Limb (tissue), 2 donors: ENCODE measurements around the gene PRR5L.
A peak's percentile ranks its signal among the peaks of the same experiment; 100 is the strongest.

ENCODE experiments used
- DNase-seq, 2 donors: peaks; one replicate each; pipeline ENCODE4 v3.0.0-alpha.2; 2016; ENCODE audit errors: extremely low spot score in 2 of 2

PRR5L gene

DNA sequence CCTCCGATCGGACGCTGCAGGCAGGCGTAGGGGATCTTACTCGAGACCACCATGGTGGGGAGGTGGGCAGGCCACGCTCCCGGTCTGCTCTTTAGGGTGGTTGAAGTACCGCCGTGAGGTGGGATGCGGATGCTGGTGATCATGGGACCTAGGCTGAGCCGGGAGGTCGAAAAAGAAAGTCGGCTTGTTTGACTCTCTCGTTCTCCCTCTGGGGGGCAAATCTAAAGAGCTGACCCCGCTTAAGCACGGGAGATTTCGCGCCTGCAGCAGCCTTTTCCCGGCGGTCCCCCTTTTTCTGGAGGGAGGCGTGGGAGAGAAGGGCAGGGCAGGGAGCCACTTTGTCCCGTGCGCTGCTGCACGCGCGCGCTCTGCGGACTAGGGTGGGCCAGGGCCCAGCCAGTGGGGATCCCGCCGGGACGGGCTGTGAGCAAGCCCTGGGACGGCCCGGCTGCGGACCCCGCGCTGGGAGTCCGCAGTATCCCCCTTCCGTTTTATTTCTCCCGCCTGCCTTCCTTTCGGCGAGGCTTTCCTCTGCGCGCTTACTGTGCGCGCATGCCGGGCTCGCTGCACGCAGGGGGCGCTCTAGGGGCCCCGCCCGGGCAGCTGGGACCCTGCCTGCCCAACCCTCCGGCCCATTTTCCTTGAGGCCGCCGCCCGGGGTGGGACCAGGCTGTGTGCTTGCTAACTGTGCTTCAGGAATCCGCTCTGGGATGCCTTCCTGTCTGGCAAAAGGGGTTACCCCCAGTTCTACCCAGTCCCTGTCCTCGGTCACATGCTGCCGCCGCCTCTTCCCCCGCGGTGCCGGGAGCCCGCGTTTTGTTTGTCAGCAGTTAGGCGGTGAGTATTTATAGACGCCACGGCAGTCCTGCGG, 81.0 kb downstream of the PRR5L start:
- peak in 1 of 2 donors; percentile 75 for DNase-seq

GRCh38 chr11:36377759-36378564, 81.9 kb downstream of the PRR5L start:
- no peak for DNase-seq

- DNase-seq, result no peak
These were observed 83.6 kb downstream of the PRR5L start for GRCh38 chr11:36379653-36380052.

- no peak for DNase-seq
These were observed 84.4 kb downstream of the PRR5L start for GRCh38 chr11:36380296-36381014.

- no peak for DNase-seq
These were observed 84.9 kb downstream of the PRR5L start for GRCh38 chr11:36381015-36381360.

DNA sequence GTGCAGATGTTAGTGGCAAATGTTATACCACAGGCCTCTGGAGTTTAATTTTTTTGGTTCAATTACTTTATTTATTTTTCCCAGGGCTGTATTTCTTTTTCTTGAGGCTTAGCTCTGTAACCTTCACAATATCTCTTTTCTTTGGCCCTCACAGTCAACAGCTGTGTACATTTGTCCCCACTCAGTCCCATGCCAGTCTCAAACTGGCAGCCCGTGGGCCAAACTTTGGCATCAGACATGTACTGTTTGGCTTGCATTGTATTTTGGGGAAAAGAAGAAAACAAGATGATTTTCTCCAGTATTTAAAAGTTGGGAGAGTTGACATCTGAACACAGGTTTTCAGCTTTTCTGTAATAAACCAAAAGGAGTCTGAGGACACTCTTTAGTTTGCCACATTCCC, 87.1 kb downstream of the PRR5L start:
- no peak for DNase-seq

GRCh38 chr11:36385121-36385970, 89.3 kb downstream of the PRR5L start:
- no peak for DNase-seq

DNA sequence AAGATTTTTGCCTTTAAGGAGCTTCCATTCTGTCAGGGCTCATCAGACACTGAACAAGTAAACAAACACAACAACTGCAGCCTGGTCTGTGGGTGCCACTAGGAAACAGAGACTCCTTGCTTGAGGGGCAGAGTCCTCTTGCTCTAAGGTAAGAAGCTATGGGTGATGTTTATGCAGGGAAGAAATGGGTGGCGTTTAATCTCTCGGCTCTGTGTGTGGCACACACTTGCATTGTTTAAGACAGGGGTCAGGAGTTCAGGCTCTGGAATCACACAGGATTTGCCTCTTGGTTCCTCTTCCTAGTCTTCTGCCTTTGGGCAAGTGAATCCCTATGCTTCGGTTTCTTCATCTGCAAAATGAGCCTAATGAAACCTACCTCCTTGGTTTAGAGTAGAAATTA, 90.3 kb downstream of the PRR5L start:
- no peak for DNase-seq

DNA sequence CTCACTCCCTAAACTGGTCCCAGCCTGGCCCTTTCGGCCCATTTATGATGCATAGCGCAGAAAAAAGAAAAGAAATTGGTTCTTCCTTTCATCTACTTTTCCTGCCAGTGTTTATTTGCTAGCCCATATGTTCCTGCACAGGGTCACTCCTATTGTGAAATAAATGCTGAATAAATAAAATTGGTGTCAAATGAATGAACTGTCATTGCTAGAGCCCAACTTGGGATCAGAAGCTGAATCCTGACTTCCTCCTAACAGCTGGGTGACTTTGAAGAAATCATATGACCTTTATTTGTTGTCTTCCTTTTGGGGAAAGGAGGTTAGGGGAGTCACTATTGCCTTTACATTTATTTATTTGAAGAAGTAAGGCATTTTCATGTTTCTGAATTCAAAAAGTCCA, 92.0 kb downstream of the PRR5L start:
- no peak for DNase-seq

GRCh38 chr11:36388951-36389350, 92.9 kb downstream of the PRR5L start:
- DNase-seq, result no peak

DNA sequence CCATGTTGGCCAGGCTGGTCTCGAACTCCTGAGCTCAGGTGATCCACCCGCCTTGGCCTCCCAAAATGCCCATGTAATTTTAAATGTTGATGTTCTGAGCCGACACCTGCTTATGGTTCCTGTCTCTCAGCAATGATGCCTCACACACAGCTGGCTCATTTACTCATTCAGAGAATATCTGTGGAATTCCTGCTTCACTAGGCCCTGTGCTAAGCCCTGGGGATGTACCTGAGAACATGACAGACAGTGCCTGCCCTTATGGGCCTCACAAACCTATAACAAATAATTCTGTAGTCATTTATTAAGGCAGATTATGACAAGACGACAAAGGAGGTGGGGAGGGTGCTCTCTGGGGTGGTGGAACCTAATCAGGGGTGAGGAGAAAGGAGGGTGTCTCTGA, 93.7 kb downstream of the PRR5L start:
- DNase-seq, result no peak

DNA sequence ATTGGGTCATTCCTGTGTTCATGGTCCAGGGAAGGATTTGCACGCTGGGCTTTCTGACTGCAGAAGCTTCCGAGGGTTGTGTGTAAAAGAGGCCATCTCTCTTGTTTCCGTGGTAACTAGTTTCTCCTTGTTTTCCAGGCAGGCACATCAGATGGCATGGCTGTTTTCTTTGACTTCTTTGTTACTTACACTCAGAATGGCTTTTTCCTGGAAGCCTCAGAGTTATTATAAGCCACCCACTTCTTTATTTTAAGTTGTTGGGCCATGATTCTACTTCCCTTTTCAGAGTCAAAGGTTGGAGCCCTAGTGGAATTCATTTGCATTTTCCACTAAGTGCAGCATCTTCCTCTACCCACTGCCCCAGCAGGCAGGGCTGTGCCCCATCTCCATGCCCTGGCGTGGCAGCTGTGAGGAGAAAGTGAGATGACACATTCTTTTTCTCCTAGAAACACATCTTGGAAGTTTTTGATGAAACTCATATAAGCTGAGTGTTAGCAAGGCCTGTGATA, 94.9 kb downstream of the PRR5L start:
- no peak for DNase-seq

DNA sequence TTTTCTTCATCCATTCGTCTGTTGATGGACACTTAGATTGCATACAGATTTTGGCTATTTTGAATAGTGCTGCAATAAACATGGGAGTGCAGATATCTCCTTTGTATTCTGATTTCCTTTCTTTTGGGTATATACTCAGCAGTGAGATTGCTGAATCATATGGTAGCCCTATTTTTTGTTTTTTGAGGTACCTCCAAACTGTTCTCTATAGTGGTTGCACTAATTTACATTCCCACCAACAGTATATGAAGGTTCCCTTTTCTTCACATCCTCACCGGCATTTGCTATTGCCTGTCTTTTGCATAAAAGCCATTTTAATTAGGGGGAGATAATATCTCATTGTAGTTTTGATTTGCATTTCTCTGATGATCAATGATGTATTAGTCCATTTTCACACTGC, 96.1 kb downstream of the PRR5L start:
- DNase-seq, result no peak

DNA sequence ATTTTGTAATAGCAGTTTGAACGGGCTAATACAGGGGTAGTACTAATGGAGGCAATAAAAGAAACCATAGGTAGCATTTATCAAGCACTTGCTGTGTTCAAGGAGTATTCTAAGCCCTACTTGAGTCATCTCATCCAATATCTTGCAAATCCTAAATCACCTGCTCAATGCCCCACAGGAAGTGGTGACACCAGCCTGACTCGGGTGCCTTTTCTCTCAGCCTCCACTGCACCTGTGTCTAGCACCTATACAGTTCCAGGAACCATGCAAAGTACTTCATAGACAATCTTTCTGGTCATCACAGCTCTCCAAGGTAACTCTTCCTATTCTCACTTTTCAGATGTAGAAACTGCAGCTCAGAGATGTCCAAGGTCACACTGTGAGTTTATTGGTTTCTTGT, 98.0 kb downstream of the PRR5L start:
- no peak for DNase-seq

GRCh38 chr11:36394926-36395325, 98.8 kb downstream of the PRR5L start:
- no peak for DNase-seq

GRCh38 chr11:36395978-36396736, 100.1 kb downstream of the PRR5L start:
- DNase-seq, result no peak

DNA sequence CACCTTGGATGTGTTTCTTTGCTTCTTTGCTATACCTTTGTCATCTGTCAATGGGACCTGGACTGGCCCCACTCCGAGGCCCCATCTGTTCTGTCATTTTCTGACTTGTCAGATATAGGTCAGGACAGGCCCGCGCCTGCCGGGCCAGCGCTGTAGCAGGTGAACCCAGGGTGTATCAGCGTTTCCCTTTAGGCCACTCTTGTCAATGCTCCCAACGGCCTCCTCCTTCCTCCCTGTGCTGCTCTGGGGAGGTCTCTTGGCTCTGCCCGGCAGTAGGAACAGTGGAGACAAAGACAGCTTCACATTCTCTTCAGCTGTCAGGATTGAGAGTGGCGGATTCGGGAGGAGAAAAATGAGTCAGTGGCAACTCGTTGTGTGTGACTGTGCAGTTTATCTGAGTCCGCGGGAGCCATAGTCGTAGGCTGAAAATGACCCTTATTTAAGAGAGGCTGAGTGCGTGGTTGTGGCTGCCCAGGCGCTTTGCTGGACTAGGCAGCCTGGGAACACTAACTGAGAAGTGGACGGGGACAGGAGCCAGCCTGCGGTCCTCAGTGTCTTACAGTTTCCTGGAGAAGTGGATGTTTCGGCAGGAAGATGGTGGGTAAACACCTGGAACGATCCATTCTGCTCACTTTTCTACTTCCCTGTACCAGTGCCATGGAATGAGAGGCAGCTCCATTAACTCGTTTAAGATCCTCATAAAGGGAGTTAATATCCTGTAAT, 102.3 kb downstream of the PRR5L start:
- no peak for DNase-seq

GRCh38 chr11:36399236-36399635, 103.1 kb downstream of the PRR5L start:
- DNase-seq, result no peak

DNA sequence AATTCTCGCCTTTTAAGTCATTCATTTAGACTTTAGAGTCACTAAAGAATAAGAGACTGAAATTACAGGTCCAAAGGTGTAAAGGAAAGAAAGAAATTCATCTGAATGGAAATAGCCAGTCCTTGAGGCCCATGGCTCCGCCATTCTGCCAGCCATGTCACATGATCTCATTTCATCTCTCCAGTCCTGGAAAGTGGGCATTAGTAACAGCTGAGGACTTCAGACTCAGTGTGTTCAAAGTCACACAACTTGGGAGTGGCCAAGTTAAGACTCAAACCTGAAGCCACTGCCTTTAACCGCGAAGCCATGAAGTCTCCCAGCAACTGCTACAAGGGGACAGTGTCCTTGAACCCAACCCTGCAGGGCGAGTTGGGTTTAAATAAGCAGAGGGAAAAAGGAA, 103.7 kb downstream of the PRR5L start:
- no peak for DNase-seq
